ENCODE data around the gene TRAPPC10. TPM values are rescaled to one million over a fixed set of nuclear protein-coding genes. Genes with fewer than 3 reads are reported as not detected.

TRAPPC10 gene
- total RNA-seq, 3 donors from 2014 or later = 43.0 to 48.1 (median 44.8) TPM

GRCh38 chr21:43975469-43976098 is 36.5 kb upstream of the TRAPPC10 start:
- no peaks in the 10 kb centered on the region for H3K27me3 Mint-ChIP-seq (ENCODE audit: low read depth)
- H3K9me3 Mint-ChIP-seq = no peaks in the 10 kb centered on the region
- ATAC-seq = peak; percentile 92 to 97
- peaks cover 4% of the 10 kb centered on the region for H3K36me3 Mint-ChIP-seq (ENCODE audit: insufficient read depth)
- peaks cover 10% of the 10 kb centered on the region for H3K4me1 Mint-ChIP-seq (ENCODE audit: low read depth)
- H3K4me3 Mint-ChIP-seq = no peak overlapping the region
- peak; percentile 83 for DNase-seq

GRCh38 chr21:43976661-43977060 is 35.4 kb upstream of the TRAPPC10 start:
- ATAC-seq (no peak), DNase-seq (no peak)
- Mint-ChIP-seq H3K36me3 (ENCODE audit: insufficient read depth) (peaks cover 6% of the 10 kb centered on the region), H3K27me3 (ENCODE audit: low read depth) (no peaks in the 10 kb centered on the region), H3K4me1 (ENCODE audit: low read depth) (peaks cover 10% of the 10 kb centered on the region), H3K9me3 (no peaks in the 10 kb centered on the region), H3K4me3 (no peak overlapping the region)

GRCh38 chr21:43978060-43978459 is 34.0 kb upstream of the TRAPPC10 start:
- Mint-ChIP-seq H3K4me1 (ENCODE audit: low read depth) (peaks cover 10% of the 10 kb centered on the region), H3K4me3 (no peak overlapping the region), H3K36me3 (ENCODE audit: insufficient read depth) (peaks cover 8% of the 10 kb centered on the region), H3K9me3 (no peaks in the 10 kb centered on the region), H3K27me3 (ENCODE audit: low read depth) (no peaks in the 10 kb centered on the region)
- DNase-seq (no peak), ATAC-seq (no peak)

- Mint-ChIP-seq H3K9me3 (no peaks in the 10 kb centered on the region), H3K36me3 (ENCODE audit: insufficient read depth) (peaks cover 10% of the 10 kb centered on the region), H3K4me3 (no peak overlapping the region), H3K4me1 (ENCODE audit: low read depth) (peaks cover 7% of the 10 kb centered on the region), H3K27me3 (ENCODE audit: low read depth) (no peaks in the 10 kb centered on the region)
- no peak for DNase-seq
- no peak for ATAC-seq
These were observed 32.5 kb upstream of the TRAPPC10 start for GRCh38 chr21:43979654-43980053.

GRCh38 chr21:43981151-43981870 is 30.8 kb upstream of the TRAPPC10 start:
- Mint-ChIP-seq H3K36me3 (ENCODE audit: insufficient read depth) (peaks cover 10% of the 10 kb centered on the region), H3K9me3 (no peaks in the 10 kb centered on the region), H3K27me3 (ENCODE audit: low read depth) (no peaks in the 10 kb centered on the region), H3K4me3 (no peak overlapping the region), H3K4me1 (ENCODE audit: low read depth) (peaks cover 12% of the 10 kb centered on the region)
- ATAC-seq = no peak
- no peak for DNase-seq

- H3K36me3 Mint-ChIP-seq (ENCODE audit: insufficient read depth) = peaks cover 10% of the 10 kb centered on the region
- no peaks in the 10 kb centered on the region for H3K9me3 Mint-ChIP-seq
- no peak overlapping the region for H3K4me3 Mint-ChIP-seq
- DNase-seq = no peak
- no peaks in the 10 kb centered on the region for H3K27me3 Mint-ChIP-seq (ENCODE audit: low read depth)
- no peak for ATAC-seq
- peaks cover 16% of the 10 kb centered on the region for H3K4me1 Mint-ChIP-seq (ENCODE audit: low read depth)
These were observed 30.3 kb upstream of the TRAPPC10 start for GRCh38 chr21:43981871-43982210.

- ATAC-seq (no peak), DNase-seq (no peak)
- Mint-ChIP-seq H3K9me3 (no peaks in the 10 kb centered on the region), H3K27me3 (ENCODE audit: low read depth) (no peaks in the 10 kb centered on the region), H3K36me3 (ENCODE audit: insufficient read depth) (peaks cover 10% of the 10 kb centered on the region), H3K4me1 (ENCODE audit: low read depth) (peaks cover 16% of the 10 kb centered on the region), H3K4me3 (no peak overlapping the region)
These were observed 29.5 kb upstream of the TRAPPC10 start for GRCh38 chr21:43982489-43983078.

GRCh38 chr21:43983390-43983789 is 28.7 kb upstream of the TRAPPC10 start:
- ATAC-seq (no peak), DNase-seq (no peak)
- Mint-ChIP-seq H3K4me1 (ENCODE audit: low read depth) (peaks cover 16% of the 10 kb centered on the region), H3K36me3 (ENCODE audit: insufficient read depth) (peaks cover 10% of the 10 kb centered on the region), H3K4me3 (no peak overlapping the region), H3K27me3 (ENCODE audit: low read depth) (no peaks in the 10 kb centered on the region), H3K9me3 (no peaks in the 10 kb centered on the region)

GRCh38 chr21:43983860-43984420 is 28.2 kb upstream of the TRAPPC10 start:
- H3K36me3 Mint-ChIP-seq (ENCODE audit: insufficient read depth) = peaks cover 10% of the 10 kb centered on the region
- no peaks in the 10 kb centered on the region for H3K9me3 Mint-ChIP-seq
- H3K27me3 Mint-ChIP-seq (ENCODE audit: low read depth) = no peaks in the 10 kb centered on the region
- H3K4me1 Mint-ChIP-seq (ENCODE audit: low read depth) = peaks cover 16% of the 10 kb centered on the region
- ATAC-seq = no peak
- no peak for DNase-seq
- H3K4me3 Mint-ChIP-seq = no peak overlapping the region

- Mint-ChIP-seq H3K9me3 (no peaks in the 10 kb centered on the region), H3K36me3 (ENCODE audit: insufficient read depth) (peaks cover 7% of the 10 kb centered on the region), H3K4me3 (no peak overlapping the region), H3K4me1 (ENCODE audit: low read depth) (peaks cover 16% of the 10 kb centered on the region), H3K27me3 (ENCODE audit: low read depth) (no peaks in the 10 kb centered on the region)
- ATAC-seq (peak in 1 of 2 donors; percentile 47), DNase-seq (no peak)
These were observed 27.0 kb upstream of the TRAPPC10 start for GRCh38 chr21:43984905-43985689.

GRCh38 chr21:43985690-43986251 is 26.3 kb upstream of the TRAPPC10 start:
- ATAC-seq = peak; percentile 41 to 53
- H3K9me3 Mint-ChIP-seq = no peaks in the 10 kb centered on the region
- no peak overlapping the region for H3K4me3 Mint-ChIP-seq
- peaks cover 7% of the 10 kb centered on the region for H3K36me3 Mint-ChIP-seq (ENCODE audit: insufficient read depth)
- no peaks in the 10 kb centered on the region for H3K27me3 Mint-ChIP-seq (ENCODE audit: low read depth)
- no peak for DNase-seq
- H3K4me1 Mint-ChIP-seq (ENCODE audit: low read depth) = peaks cover 16% of the 10 kb centered on the region

- DNase-seq = no peak
- H3K9me3 Mint-ChIP-seq = no peaks in the 10 kb centered on the region
- H3K4me3 Mint-ChIP-seq = no peak overlapping the region
- ATAC-seq = no peak
- peaks cover 16% of the 10 kb centered on the region for H3K4me1 Mint-ChIP-seq (ENCODE audit: low read depth)
- H3K36me3 Mint-ChIP-seq (ENCODE audit: insufficient read depth) = peaks cover 6% of the 10 kb centered on the region
- no peaks in the 10 kb centered on the region for H3K27me3 Mint-ChIP-seq (ENCODE audit: low read depth)
These were observed 25.3 kb upstream of the TRAPPC10 start for GRCh38 chr21:43986544-43987451.

- Mint-ChIP-seq H3K4me3 (no peak overlapping the region), H3K36me3 (ENCODE audit: insufficient read depth) (peaks cover 2% of the 10 kb centered on the region), H3K9me3 (no peaks in the 10 kb centered on the region), H3K27me3 (ENCODE audit: low read depth) (no peaks in the 10 kb centered on the region), H3K4me1 (ENCODE audit: low read depth) (peaks cover 16% of the 10 kb centered on the region)
- no peak for DNase-seq
- no peak for ATAC-seq
These were observed 24.6 kb upstream of the TRAPPC10 start for GRCh38 chr21:43987509-43987908.

Data from activated T-cell treated with anti-CD3 and anti-CD28 coated beads, Interleukin-2, amount 50 U/mL, for 4 hours (primary cell).